HG03575 (cell line): ENCODE data around the gene SNRNP48.

Source experiments
- ATAC-seq: cut with Tn5 transposase; IDR thresholded peaks from one replicate; pipeline ENCODE4 v1.9.1; 2021; ENCODE audit not compliant: unreplicated experiment, insufficient number of reproducible peaks, low FRiP score; ENCODE audit errors: extremely low read depth

Gene SNRNP48

GRCh38 chr6:7556394-7557106, 33.4 kb upstream of the SNRNP48 start:
- ATAC-seq = no peak

GRCh38 chr6:7557652-7558051, 32.3 kb upstream of the SNRNP48 start:
- no peak for ATAC-seq

- no peak for ATAC-seq
These were observed 31.2 kb upstream of the SNRNP48 start for GRCh38 chr6:7558781-7559180.

GRCh38 chr6:7559196-7559595, 30.8 kb upstream of the SNRNP48 start:
- no peak for ATAC-seq

- no peak for ATAC-seq
These were observed 30.2 kb upstream of the SNRNP48 start for GRCh38 chr6:7559651-7560385.

- ATAC-seq = no peak
These were observed 28.6 kb upstream of the SNRNP48 start for GRCh38 chr6:7561153-7561964.

GRCh38 chr6:7562769-7563168, 27.2 kb upstream of the SNRNP48 start:
- ATAC-seq = no peak

GRCh38 chr6:7566107-7566506, 23.9 kb upstream of the SNRNP48 start:
- ATAC-seq = no peak

- ATAC-seq = no peak
These were observed 23.3 kb upstream of the SNRNP48 start for GRCh38 chr6:7566617-7567173.

- no peak for ATAC-seq
These were observed 22.0 kb upstream of the SNRNP48 start for GRCh38 chr6:7568021-7568420.

- no peak for ATAC-seq
These were observed 20.9 kb upstream of the SNRNP48 start for GRCh38 chr6:7569082-7569481.

GRCh38 chr6:7572213-7572943, 17.6 kb upstream of the SNRNP48 start:
- no peak for ATAC-seq

- no peak for ATAC-seq
These were observed 15.5 kb upstream of the SNRNP48 start for GRCh38 chr6:7574500-7574899.

- ATAC-seq = no peak
These were observed 11.5 kb upstream of the SNRNP48 start for GRCh38 chr6:7578516-7578915.

GRCh38 chr6:7578931-7579330, 11.1 kb upstream of the SNRNP48 start:
- ATAC-seq = no peak

- ATAC-seq = no peak
These were observed 10.1 kb upstream of the SNRNP48 start for GRCh38 chr6:7579851-7580250.

- ATAC-seq = no peak
These were observed 9.5 kb upstream of the SNRNP48 start for GRCh38 chr6:7580537-7580926.

GRCh38 chr6:7580927-7581618, 8.9 kb upstream of the SNRNP48 start:
- ATAC-seq = no peak
